GM19328 (cell line): ENCODE results near the gene HLX.
A peak's percentile ranks its signal among the peaks of the same experiment; 100 is the strongest.

ENCODE experiments used
- ATAC-seq: cut with Tn5 transposase; IDR thresholded peaks from one replicate; pipeline ENCODE4 v1.9.1; 2021; ENCODE audit warnings: mild to moderate bottlenecking, moderate library complexity; ENCODE audit not compliant: unreplicated experiment

The HLX gene

GRCh38 chr1:220879076-220879508, at the start of gene HLX:
TSS of gene HLX (plus strand) at chr1:220879443. CDS start at chr1:220879858, 415 bp downstream.
- ATAC-seq = peak; percentile 54

GRCh38 chr1:220833436-220833835, 45.8 kb upstream of the HLX start:
- ATAC-seq = no peak

GRCh38 chr1:220834155-220834870, 44.9 kb upstream of the HLX start:
- ATAC-seq = no peak

GRCh38 chr1:220838578-220838977, 40.7 kb upstream of the HLX start:
- no peak for ATAC-seq

GRCh38 chr1:220839474-220839873, 39.8 kb upstream of the HLX start:
- ATAC-seq = no peak

GRCh38 chr1:220841293-220841692, 38.0 kb upstream of the HLX start:
- ATAC-seq = no peak

- no peak for ATAC-seq
Measured at GRCh38 chr1:220843481-220844011, 35.7 kb upstream of the HLX start.

- ATAC-seq = no peak
Measured at GRCh38 chr1:220852408-220852807, 26.8 kb upstream of the HLX start.

- ATAC-seq = no peak
Measured at GRCh38 chr1:220872296-220872695, 6.9 kb upstream of the HLX start.

GRCh38 chr1:220873087-220873486, 6.2 kb upstream of the HLX start:
- no peak for ATAC-seq

- ATAC-seq = no peak
Measured at GRCh38 chr1:220873868-220874655, 5.2 kb upstream of the HLX start.

GRCh38 chr1:220875260-220875659, 4.0 kb upstream of the HLX start:
- no peak for ATAC-seq

GRCh38 chr1:220876511-220877376, 2.5 kb upstream of the HLX start:
- no peak for ATAC-seq

- no peak for ATAC-seq
Measured at GRCh38 chr1:220877377-220878095, 1.7 kb upstream of the HLX start.

- no peak for ATAC-seq
Measured at GRCh38 chr1:220878191-220879075, 810 bp upstream of the HLX start.

GRCh38 chr1:220879509-220880361, 492 bp downstream of the HLX start:
- peak; percentile 35 for ATAC-seq

- no peak for ATAC-seq
Measured at GRCh38 chr1:220880362-220880670, 1.1 kb downstream of the HLX start.

GRCh38 chr1:220880726-220881506, 1.7 kb downstream of the HLX start:
- no peak for ATAC-seq
